Stimulated activated CD8-positive, alpha-beta memory T cell treated with anti-CD3 and anti-CD28 coated beads, Interleukin-4, amount 100 ng/mL, for 4 hours (primary cell): Measurements from ENCODE around the gene ARMC2.
A peak's percentile ranks its signal among the peaks of the same experiment; 100 is the strongest.
"Not testable (repeated sequence)": the region's sequence is repeated elsewhere in the genome, so short reads cannot be mapped to it uniquely, and the experiment has no call there.

Source experiments
- DNase-seq, 2 donors: peaks; one replicate each; pipeline ENCODE4 v3.0.0-alpha.2; 2020; ENCODE audit warnings: low read depth in 2 of 2, low spot score in 1 of 2

Gene ARMC2

GRCh38 chr6:108848116-108848868 lies at the start of gene ARMC2:
TSS of gene ARMC2 (plus strand) at chr6:108848422. CDS start at chr6:108854268, 5,846 bp downstream.
- DNase-seq = peak; percentile 66 to 74

DNA sequence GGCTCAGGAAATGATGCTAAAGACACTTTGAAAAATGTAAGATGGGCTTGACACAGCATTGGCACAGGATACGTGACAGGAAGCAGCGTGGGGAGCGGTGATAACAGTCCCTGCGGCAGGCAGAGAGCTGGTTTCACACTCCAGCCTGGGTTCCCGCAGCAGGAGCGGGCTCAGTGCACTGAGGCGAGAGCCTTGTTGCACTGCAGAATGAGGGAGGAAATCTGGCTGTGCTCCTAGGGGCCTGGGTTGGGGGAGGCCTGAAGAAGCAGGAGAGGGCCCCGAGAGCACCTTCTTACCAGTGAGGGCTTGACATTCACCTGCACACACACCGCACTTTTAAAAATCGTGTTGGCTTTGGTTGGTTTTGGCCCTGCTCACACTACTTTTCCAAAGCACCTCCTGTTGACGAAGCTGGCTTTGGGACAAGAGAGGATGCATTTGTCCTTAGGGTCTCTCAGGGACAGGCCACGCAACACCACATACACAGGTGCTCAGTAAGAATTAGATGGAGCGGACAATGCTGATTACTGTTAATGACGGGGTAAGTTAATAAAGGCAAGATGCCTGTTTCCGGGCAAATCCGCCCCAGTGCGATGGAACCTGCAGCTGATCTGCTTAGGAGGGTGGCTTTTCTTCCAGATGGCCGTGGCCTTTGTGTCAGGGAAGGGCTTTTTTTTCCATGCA lies 49.4 kb upstream of the ARMC2 start:
- peak; percentile 4 to 17 for DNase-seq

DNA sequence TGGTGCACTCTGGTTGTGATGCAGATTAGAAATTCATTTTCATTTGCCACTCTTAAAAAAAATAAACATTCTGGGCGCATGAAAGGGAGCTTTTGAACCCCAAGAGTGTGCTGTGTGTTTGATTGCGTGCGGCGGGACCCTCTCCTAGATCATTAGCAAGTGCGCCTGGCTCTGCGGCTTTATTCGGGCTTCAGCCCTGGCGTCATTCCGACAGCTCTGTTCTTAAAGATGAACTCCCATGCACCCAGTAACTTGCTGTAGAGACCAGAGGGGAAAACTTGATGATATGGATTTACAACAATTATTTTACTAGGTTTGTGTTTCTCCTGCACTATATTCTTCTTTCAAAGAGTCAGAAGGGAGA lies 48.9 kb upstream of the ARMC2 start:
- DNase-seq = no peak

DNA sequence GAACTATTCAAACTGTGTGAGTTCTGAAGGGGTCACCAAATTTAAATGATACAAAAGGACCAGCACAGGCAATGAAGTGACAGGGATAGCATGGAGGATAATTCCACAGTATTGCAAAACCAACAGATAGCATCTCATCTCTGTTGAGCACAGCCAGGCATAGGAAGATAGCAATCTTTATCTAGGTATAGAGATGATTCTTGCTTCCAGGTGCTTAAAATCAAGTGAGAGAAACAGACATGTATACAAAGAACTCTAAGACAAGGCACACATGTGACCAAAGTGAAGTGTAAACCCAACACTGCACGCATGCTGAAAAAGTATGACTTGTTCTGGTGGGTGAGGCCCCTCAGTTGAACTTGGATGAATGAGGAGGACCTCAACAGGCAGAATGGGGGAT lies 48.4 kb upstream of the ARMC2 start:
- no peak for DNase-seq

- DNase-seq = no peak
These were observed 47.8 kb upstream of the ARMC2 start for GRCh38 chr6:108800427-108800864.

DNA sequence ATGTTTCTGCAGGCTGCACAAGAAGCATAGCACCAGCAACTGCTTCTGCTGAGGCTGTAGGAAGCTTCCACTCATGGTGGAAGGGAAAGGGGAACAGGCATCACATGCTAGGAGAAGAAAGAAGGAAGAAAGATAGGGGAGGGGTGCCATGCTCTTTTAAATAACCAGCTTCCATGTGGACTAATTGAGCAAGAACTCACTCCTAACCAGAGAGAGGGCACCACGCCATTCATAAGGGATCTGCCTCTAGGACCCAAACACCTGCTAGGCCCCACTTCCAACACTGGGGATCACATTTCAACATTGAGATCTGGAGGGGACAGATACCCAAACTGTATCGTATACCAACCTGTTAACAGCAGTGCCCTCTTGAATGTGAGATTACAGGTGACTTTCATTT lies 46.9 kb upstream of the ARMC2 start:
- DNase-seq = no peak

DNA sequence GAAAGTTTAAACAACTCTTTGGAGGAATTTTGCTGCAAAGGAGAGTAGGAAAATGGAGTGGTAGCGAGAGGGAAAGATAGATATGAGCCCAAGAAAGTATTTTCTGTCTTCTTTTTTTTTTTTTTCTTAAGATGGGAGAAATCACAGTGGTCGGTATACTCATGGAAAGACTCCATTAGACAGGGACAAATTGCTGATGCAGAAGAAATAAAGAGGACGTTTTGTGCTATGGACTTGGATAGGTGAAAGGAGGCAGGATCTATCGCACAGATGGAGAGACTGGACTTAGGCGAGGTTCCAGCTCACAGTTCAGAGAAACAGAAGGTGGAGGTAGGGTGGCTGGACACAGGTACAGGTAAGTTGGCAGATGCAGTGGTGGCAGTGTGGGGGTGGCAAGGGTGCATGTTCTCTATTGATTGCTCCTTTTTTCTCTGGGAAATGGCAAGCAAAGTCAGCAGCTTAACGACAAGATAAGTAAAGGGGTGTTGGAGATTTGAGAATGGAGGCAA lies 44.2 kb upstream of the ARMC2 start:
- no peak for DNase-seq

DNA sequence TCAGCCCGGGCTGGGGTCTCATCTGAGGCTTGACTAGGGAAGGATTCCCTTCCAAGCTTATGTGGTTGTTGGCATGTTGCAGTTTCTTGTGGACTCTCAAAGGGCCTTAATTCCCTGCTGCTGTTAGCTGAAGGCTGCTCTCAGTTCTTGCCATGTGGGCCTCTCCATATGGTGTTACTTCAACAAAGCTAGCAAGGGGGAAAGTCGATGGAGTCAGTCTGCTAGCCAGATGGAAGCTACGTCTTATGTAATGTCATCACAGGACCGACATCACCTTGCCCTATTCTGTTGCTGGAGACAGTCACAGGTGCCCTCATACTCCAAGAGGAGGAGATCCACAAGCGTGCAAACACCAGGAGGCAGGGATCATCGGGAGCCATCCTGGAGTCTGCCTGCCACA lies 43.3 kb upstream of the ARMC2 start:
- DNase-seq = no peak

GRCh38 chr6:108805611-108806167 lies 42.5 kb upstream of the ARMC2 start:
- no peak for DNase-seq

DNA sequence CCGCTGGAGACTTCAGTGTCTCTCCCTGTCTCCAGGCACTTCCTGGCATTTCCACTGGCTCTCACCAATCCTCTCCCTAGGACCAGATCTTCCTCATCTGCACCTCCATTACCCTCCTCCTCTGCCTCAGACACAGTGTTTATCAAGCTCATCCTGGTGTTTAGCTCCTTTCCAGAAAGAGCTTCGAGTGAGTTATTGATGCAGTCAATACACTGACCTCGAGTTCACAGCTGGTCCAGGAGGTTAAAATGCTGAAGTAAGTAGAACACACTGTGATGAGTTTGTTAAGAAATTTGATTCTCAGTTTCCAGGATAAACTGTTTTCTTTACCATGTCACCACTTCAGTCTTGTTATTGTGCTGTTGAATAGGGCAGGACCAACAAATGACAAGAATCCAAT lies 42.1 kb upstream of the ARMC2 start:
- no peak for DNase-seq

DNA sequence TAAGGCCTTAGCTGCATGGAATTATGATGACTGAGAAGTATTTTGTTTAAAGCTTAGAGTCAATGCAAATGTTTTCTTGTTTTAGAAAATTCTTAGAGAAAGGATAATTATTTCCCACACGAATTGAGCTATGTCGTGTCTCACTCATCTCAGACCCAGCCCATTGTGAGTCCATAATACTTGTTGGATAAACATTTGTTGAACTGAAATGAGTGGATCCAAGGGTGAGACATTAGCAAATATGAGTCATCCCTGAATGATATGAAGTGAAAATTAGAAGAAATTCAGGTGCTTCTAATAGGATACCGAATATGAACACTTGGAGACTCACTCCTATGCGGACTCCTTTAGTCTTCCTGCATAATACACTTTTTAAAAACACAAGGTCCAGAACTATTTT lies 41.6 kb upstream of the ARMC2 start:
- no peak for DNase-seq

GRCh38 chr6:108807928-108808327 lies 40.3 kb upstream of the ARMC2 start:
- DNase-seq = no peak

DNA sequence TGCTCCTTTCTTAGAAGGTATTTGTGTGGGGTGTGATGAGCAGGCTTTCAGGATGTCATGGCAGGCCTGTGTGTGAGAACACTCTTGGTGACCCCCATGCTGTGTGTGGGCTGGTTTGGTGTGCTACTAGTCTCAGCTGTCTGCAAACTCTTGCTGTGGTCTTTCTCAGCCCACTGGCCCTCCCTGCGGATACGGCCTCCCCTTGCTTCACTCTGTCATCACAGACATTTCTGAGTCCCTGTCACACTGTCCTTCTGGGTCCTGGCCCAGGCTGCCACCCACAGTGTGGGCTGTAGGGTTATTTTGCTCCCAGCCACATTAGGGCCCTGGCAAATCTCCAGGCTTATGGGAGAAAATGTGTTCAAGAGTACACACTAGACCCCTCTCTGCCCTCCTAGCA lies 39.0 kb upstream of the ARMC2 start:
- no peak for DNase-seq

DNA sequence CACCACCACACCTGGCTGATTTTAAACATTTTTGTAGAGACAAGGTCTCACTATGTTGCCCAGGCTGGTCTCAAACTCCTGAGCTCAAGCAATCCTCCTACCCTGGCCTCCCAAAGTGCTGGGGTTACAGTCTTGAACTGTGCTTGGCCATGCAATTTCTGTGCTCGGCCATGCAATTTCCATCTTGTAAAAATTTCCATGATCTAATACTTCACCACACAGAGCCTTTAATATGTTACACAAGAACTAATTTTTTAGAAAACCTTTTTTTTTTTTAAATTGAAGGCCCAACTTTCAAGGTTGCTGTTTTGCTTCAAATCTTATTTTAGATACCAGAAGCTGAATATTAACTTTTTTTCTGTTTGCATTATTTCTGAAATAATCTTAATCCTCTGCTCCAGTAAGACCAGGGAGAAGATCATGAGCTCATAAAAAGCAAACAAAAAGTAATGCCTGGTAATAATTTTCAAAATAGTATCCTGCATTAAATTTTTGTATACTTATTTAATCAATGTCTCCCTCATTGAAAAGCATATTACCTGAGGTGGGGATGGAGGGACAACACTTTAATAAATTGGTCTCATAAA lies 38.1 kb upstream of the ARMC2 start:
- no peak for DNase-seq

DNA sequence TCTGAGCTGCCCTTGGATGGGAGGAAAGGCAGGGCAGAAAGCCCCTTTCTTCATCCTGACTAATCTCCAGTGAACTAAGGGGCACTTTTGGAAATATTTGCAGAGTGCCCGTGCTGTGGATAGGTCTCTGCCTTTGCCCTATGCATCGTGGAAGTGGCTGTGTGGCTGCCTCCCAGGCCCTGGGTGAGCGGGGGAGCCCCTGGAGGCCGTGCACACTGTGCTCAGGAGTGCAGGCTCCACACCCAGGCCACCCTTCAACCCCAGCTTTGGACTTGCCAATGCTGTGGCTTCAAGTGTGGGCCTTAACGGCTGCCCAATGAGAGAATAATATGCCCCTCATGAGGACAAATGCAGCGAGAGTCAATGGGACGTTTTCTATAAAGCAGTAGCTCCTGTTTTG lies 36.7 kb upstream of the ARMC2 start:
- no peak for DNase-seq

DNA sequence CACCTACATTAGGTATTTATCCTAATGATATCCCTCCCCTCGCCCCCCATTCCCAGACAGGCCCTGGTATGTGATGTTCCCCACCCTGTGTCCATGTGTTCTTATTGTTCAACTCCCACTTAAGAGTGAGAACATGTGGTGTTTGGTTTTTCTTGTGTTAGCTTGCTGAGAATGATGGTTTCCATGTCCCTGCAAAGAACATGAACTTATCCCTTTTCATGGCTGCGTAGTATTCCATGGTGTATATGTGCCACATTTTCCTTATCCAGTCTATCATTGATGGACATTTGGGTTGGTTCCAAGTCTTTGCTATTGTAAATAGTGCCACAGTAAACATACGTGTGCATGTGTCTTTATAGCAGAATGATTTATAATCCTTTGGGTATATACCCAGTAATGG lies 35.0 kb upstream of the ARMC2 start:
- not testable (repeated sequence) for DNase-seq

DNA sequence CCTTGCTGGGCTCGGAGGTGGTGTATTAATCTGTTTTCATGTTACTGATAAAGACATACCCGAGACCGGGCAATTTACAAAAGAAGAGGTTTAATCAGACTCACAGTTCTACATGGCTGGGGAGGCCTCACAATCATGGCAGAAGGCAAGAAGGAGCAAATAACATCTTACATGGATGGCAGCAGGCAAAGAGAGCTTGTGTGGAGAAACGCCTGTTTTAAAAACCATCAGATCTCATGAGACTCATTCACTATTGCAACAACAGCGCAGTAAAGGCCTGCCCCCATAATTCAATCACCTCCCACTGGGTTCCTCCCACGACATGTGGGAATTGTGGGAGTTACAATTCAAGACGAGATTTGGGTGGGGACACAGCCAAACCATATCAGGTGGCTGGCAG lies 30.9 kb upstream of the ARMC2 start:
- DNase-seq = not testable (repeated sequence)

DNA sequence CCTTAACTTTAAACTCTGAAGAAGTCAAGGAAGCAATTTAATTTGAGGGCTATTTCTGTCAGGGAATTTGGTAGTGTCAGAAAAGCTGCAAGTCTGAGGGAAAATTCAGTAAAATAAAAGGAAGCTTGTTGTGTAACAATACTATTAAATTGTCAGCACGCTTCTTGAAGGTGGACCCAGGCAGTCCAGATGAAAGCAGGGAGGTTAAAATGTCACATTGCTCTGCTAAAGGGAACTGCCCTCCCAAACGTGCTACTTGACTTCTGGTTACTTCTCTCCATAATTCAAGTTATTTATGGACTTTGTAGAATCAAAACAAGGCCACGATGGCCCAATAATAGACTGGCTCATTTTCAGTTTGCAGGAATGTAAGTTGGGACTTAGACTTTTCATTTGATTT lies 28.2 kb upstream of the ARMC2 start:
- DNase-seq = no peak

DNA sequence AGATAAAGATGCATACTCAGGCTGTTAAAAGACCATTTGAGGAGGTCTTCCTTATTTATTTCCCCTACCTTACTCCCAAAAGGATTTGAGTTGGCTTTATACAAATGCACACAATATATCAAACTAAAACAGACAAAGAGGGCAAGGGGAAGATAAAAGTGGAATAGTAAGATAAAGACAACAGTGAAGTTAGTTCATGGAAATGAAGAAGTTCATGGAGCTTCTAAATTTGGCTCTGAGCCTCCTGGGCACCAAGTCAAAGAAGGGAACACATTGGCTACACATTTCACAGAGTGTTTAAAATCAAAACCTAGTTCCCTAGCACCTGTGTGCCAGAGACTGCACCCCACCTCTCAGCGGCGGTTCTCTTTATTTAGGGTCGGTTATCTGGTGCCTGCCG lies 25.8 kb upstream of the ARMC2 start:
- no peak for DNase-seq

DNA sequence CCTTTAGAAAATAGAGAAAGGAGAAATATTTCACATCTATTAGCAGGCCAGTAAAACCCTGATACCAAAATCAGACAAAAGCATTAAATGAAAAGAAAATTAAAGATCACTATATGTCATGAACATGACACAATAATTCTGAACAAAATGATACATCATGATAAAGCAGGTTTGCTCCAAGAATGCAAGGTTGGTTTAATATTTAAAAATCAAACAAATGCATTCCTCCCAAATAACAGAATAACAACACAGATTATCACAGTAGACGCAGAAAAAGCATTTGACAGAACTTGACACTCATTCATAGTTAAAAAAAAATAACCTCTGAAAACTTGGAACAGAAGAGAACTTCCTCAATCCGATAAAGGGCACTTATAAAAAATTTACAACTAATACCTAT lies 22.9 kb upstream of the ARMC2 start:
- no peak for DNase-seq

GRCh38 chr6:108831104-108831503 lies 17.1 kb upstream of the ARMC2 start:
- DNase-seq = no peak

DNA sequence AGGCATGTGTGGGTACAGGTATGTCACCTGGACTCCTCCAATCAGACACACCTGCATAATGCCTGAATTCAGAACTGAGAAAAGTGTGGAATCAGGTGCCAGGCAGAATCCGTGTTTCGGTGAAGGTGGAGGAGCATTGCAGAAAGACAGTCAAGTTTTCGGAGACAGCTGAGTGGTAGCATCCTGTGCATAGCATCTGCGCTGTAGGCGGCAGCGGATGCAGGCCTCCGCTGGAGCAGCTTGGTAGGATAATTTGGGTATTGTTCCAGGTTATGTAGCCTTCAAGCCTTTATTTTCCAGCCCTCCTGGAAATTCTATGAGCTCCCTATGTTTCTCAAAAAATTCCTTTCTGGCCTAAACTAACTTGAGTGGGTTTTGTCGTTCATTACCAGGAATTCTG lies 15.5 kb upstream of the ARMC2 start:
- DNase-seq = no peak
